ENCODE data around the gene TSR3.
A peak's percentile ranks its signal among the peaks of the same experiment; 100 is the strongest.

TSR3 gene

GRCh38 chr16:1347286-1347855 lies 4.3 kb downstream of the TSR3 start:
- DNase-seq (ENCODE audit: low read depth) = no peak
- H3K4me3 ChIP-seq (ENCODE audit: control insufficient read depth, low read depth, low read length) = no peak overlapping the region
- TF ChIP-seq, protein P1, sequence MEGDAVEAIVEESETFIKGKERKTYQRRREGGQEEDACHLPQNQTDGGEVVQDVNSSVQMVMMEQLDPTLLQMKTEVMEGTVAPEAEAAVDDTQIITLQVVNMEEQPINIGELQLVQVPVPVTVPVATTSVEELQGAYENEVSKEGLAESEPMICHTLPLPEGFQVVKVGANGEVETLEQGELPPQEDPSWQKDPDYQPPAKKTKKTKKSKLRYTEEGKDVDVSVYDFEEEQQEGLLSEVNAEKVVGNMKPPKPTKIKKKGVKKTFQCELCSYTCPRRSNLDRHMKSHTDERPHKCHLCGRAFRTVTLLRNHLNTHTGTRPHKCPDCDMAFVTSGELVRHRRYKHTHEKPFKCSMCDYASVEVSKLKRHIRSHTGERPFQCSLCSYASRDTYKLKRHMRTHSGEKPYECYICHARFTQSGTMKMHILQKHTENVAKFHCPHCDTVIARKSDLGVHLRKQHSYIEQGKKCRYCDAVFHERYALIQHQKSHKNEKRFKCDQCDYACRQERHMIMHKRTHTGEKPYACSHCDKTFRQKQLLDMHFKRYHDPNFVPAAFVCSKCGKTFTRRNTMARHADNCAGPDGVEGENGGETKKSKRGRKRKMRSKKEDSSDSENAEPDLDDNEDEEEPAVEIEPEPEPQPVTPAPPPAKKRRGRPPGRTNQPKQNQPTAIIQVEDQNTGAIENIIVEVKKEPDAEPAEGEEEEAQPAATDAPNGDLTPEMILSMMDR (IDR thresholded peaks at IDR 0.05; ENCODE audit: control insufficient read depth, insufficient read depth, low read depth, low read length, missing control alignments) = no peak

- TF ChIP-seq, protein P1 (IDR thresholded peaks at IDR 0.05; ENCODE audit: control insufficient read depth, insufficient read depth, low read depth, low read length, missing control alignments) = peak; percentile 36
- DNase-seq (ENCODE audit: low read depth) = no peak
- no peak overlapping the region for H3K4me3 ChIP-seq (ENCODE audit: control insufficient read depth, low read depth, low read length)
These were observed 5.0 kb downstream of the TSR3 start for GRCh38 chr16:1346422-1347285.

DNA sequence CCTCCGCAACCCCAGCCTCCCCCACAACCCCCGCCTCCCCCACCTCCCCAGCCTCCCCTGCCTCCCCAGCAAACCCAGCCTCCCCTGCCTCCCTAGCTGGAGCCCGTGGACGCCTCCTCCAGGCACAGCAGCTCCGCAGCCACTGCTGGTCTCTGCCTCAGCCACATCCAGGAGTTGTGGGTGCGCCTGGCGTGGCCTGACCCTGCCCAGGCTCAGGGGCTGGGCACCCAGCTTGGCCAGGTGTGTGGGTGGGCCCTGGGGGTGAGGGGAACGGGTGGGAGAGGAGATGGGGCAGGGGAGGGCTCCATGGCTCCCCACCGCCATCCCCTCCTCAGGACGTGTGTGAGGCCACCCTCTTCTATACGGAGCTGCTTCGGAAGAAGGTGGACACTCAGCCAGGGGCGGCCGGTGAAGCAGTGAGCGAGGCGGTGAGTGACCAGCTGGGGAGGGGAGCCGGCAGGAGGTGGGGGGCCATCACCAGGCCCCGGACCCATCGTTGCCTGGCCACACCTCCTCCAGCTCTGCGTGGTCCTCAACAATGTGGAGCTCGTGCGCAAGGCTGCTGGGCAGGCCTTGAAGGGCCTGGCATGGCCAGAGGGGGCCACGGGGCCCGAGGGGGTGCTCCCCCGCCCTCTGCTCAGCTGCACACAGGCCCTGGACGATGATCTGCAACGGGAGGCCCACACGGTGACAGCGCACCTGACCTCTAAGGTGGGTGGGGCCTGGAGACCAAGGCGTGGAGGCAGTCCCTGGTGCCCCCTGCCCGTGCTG lies 5.8 kb downstream of the TSR3 start:
- TF ChIP-seq, protein P1 (IDR thresholded peaks at IDR 0.05; ENCODE audit: control insufficient read depth, insufficient read depth, low read depth, low read length, missing control alignments) = no peak
- DNase-seq (ENCODE audit: low read depth) = no peak
- H3K4me3 ChIP-seq (ENCODE audit: control insufficient read depth, low read depth, low read length) = no peak overlapping the region

DNA sequence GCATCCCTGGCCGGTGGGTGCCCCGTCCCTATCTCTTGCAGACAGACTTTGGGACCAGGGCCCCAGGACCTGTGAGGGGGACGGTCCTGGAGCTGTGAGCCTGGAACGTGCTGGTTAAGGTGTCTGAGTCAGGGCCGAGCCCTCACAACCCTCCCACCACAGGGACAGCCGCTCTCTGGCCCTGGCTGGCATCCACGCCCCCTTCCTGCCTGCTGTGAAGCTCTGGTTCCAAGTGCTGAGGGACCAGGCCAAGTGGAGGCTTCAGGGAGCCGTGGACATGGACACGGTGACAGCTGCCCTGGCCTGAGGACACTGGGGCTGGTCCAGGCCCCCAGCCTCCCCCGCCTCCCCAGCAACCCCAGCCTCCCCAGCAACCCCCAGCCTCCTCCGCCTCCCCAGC lies 6.6 kb downstream of the TSR3 start:
- DNase-seq (ENCODE audit: low read depth) = no peak
- TF ChIP-seq, protein P1 (IDR thresholded peaks at IDR 0.05; ENCODE audit: control insufficient read depth, insufficient read depth, low read depth, low read length, missing control alignments) = no peak
- H3K4me3 ChIP-seq (ENCODE audit: control insufficient read depth, low read depth, low read length) = no peak overlapping the region

DNA sequence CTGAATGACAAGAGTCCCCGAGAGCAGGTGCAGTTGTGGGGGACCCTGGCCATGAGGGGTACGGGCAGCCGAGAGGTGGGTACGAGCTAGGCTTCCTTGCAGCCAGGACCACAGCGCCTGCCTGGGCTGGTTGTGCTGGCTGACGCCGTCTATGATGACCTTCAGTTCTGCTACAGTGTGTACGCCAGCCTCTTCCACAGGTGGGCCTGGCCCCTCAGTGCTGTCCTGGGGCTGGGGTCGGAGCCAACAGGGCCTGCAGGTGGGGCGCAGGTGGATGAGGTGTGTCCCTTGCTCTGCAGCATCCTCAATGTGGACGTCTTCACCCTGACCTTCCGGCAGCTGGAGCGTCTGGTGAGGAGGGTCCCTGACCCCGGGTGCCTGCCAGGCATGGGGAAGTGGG lies 7.2 kb downstream of the TSR3 start:
- TF ChIP-seq, protein P1 (IDR thresholded peaks at IDR 0.05; ENCODE audit: control insufficient read depth, insufficient read depth, low read depth, low read length, missing control alignments) = no peak
- no peak for DNase-seq (ENCODE audit: low read depth)
- no peak overlapping the region for H3K4me3 ChIP-seq (ENCODE audit: control insufficient read depth, low read depth, low read length)

DNA sequence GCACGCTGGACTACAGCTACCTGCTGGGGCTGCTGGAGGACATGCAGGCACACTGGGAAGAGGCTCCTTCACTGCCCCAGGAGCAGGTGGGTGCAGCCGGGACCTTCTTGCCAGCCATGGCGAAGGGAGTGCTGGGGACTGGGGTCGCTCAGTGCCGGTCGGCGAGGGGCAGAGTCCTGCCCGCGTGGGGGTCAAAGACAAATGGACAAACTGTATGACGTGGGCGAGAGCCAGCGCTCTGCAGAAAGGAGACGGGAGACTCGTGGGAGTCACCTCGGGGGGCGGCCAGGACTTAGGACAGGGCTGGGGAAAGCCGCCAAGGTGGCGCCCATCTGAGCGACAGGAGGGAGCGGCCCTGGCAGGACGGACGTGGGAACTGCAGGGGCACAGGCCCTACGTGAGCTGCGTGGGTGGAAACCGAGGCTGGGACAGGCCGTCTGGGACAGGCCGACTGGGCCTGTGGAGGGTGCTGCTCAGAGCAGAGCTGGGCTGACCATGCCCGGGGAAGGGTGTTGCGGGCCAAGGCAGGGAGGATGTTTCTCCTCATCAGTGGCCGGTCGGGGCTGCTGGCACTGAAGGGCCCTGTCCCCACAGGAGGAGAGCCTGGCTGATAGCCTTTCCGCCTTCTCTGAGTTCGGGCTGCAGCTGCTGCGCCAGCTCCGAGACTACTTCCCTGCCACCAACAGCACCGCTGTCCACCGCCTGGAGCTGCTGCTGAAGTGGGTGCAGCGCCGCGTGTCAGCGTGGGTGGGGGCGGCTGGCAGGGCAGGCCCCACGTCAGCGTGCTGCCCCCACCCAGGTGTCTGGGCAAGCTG lies 8.0 kb downstream of the TSR3 start:
- no peak for DNase-seq (ENCODE audit: low read depth)
- no peak overlapping the region for H3K4me3 ChIP-seq (ENCODE audit: control insufficient read depth, low read depth, low read length)
- TF ChIP-seq, protein P1 (IDR thresholded peaks at IDR 0.05; ENCODE audit: control insufficient read depth, insufficient read depth, low read depth, low read length, missing control alignments) = no peak
